ENCODE results near the gene TNNT1.
"Not testable (repeated sequence)": the region's sequence is repeated elsewhere in the genome, so short reads cannot be mapped to it uniquely, and the experiment has no call there.

Gene TNNT1

GRCh38 chr19:55166530-55167268 is 17.7 kb upstream of the TNNT1 start, which contains the start of gene DNAAF3:
TSS of gene DNAAF3 (minus strand) at chr19:55166613. CDS start at chr19:55166413, 200 bp downstream.
- peak; percentile 42 for DNase-seq

DNA sequence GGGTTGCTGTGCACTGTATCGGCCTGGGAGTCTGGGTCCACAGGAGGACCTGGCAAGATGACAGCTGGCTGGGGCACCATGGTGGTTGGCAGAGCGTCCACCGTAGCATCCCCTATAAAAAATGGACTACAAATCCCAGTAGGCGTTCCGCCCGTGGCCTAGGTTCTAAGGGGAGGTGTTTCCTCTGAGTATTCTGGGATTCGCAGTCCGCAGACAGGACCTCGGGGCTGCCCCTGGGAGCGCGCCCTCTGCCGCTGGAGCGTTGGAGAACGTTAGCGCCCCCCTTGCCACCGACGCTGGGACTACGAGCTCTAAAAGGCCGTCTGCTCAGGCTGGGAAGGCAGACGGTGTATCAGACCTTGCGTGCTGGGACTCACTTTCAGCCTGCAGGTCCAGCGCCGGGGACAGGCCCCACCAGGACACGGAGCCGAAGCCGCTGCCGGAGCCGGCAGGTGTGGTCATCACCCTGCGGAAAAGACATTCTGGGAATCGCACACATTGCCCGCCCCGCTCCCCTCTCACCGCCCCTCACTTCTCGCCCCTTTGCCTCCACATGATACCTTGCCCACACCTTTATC is 17.0 kb upstream of the TNNT1 start:
- DNase-seq, result no peak

GRCh38 chr19:55161571-55162322 is 12.7 kb upstream of the TNNT1 start:
- DNase-seq, result no peak

DNA sequence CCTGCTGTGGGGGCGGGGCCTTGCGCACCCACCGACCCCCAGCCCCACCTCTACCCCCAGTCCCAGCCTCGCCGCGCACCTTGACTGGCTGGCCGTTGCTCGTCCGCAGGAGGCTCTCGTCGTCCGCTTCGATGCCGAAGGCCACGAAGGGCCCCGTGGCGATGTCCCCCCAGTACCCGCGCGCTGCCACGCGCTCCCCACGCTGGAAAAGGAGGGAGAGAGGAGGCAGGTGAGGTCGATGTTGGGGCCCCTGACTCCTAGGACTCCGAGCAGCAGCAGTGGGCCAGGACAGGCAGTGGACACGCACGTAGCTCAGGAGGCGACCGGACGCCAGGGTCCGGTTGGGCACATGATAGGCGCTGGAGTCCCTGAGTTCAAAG is 12.0 kb upstream of the TNNT1 start:
- no peak for DNase-seq

DNA sequence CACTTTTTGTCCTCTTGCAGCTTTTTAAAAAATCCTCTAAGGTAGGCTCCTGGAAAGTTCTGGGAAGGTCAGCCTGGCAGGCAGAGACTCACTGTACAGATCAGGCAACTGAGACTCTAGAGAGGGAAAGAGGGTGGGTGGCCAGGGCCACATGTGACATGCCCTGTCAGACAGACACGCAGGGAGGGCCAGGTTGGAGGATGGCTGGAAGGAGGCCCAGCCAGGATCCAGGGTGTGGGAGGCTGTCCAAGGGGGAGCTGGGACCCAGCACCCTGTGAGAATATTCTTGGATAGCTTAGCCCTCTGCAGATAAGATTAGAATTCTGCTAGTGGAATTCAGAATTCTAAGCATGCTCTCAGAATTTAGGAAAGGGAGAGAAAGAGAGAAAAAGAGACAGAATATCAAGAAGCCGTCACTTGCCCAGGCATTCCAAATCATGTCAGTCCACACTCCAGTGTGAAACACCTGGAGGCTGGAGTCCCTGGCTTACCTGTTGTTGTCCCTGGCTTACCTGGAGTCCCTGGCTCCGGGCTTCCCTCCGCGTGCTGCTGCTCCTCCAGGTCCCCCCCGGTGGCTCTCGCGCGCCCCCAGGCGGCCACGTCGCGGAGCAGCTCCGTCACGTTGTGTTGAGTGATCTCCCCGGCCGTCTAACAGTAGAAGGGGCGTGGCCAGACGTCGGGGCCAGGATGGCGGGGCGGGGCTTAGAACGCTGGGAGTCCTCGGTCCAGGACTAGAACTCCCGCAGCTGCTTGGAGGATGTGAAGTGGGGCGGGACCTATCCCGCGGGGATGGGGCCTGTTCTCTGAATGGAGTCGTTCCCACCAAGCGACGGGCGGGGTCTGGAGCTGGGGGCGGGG is 11.4 kb upstream of the TNNT1 start:
- DNase-seq, result peak; percentile 77

DNA sequence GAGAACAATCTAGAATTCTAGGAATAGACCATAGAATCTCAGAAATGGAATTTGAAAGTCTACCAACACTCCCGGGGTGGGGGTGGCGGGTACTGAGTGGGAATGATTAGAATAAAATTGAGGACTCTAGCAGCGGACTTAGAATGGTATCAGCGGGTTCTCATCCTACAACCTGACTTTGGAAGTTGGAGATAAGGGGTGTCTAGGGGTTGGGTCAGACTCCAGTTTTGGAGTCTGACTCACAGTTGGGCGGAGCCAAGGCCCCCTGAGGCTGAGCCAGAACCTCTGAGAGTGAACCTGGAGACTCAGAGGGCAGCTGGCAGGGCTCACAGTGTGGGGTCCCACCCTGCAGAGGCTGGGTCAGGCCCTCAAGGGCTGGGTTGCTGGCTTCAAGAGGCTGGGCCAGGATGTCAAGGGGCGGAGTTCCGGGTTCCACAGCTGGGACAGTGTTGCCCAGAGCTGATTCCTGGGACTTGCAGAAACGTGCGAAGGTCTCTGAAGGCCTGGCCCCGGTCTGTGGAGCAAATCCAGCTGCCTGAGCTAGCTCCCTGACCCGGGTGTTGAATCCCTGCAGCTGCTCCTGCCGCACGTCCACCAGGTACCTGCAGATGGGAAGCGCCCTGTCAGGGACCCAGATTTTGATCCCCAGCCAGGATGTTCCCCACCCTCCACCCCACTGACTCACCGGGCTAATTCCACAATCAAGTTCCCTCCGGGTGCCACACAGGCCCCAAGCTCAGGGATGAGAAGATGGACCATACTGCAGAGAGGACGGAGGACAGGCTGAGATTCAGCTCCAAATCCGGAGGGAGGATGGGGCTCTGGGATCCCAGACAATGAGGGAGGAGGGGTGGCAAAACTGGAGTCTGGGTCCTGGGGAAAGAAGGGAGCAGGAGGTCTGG is 10.1 kb upstream of the TNNT1 start:
- DNase-seq, result no peak

DNA sequence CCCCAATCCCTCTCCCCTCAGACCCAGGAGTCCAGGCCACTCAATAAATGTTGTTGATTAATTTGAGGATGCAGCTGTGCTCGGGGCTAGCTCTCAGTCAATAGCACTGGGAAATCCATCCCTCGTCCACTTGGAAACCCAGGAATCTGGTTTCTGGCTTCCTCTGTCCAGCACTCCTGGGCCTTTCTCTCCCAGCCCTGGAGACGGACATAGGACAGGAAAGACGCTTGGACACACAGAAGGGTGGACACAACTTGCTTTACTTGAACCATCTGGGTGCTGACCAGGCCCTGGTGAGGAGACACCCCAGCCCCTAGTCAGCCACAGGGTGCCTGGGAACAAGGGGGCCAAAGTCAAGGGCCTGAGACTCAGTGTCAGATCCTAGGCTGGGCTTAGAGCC is 9.4 kb upstream of the TNNT1 start:
- DNase-seq, result no peak

- no peak for DNase-seq
These were observed 8.3 kb upstream of the TNNT1 start, which contains the start of gene TNNI3 for GRCh38 chr19:55157064-55157908. TSS of gene TNNI3 (minus strand) at chr19:55157732. CDS start at chr19:55157589, 143 bp downstream.

GRCh38 chr19:55156202-55157063 is 7.4 kb upstream of the TNNT1 start:
- DNase-seq, result no peak

DNA sequence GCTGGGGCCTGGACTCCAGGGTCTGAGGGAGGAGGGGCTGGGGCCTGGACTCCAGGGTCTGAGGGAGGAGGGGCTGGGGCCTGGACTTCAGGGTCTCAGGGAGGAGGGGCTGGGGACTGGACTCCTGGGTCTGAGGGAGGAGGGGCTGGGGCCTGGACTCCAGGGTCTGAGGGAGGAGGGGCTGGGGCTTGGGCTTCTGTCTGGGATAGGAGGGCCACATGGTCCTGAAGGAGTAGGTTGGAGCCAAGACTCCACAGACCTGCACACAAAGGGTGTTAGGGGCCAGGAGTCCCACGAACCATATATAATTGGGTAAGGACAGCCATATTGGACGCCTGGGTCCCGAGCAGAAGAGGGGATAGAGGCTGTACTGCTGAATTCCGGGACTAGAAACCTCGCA is 6.8 kb upstream of the TNNT1 start:
- DNase-seq, result not testable (repeated sequence)

GRCh38 chr19:55153652-55154264 is 4.8 kb upstream of the TNNT1 start:
- no peak for DNase-seq

DNA sequence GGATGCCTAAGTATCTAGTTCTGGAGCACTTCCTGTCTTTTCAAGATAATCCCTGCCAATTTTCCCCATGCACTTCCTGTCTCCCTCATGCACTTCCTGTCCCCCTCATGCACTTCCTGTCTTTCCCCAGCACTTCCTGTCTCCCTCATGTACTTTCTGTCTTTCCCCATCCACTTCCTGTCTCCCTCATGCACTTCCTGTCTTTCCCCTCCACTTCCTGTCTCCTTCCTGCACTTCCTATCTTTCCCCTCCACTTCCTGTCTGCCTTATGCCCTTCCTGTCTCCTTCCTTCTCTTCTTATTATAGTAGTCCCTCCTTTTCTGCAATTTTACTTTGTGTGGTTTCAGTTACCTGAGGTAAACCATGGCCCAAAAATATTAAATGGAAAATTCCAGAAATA is 3.0 kb upstream of the TNNT1 start:
- DNase-seq, result no peak

DNA sequence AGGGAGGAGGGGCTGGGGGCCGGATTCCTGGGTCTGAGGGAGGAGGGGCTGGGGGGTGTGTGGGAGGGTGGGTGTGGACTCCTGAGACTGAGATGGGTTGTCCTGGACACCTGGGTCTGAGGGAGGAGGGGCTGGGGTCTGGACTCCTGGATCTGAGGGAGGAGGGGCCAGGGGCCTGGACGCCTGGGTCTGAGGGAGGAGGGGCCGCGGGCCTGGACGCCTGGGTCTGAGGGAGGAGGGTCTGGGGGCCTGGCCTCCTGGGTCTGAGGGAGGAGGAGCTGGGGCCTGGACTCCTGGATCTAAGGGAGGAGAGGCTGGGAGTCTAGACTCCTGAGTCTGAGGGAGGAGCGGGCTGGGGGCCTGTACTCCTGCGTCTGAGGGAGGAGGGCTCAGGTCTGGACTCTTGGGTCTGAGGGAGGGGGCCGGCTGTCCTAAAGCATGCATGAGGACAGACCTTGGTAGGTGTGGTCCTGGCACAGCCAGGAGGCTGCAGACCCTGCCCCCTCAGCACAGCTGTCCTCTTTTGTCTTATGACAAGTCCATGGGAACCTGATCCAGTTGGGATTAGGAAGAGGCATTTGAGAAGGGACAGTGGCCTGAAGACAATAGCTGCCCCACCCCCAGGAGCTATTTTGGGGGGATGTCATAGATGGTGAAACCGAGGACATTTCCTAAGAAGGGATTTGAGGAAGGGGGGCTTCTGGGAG is 1.3 kb downstream of the TNNT1 start:
- no peak for DNase-seq

DNA sequence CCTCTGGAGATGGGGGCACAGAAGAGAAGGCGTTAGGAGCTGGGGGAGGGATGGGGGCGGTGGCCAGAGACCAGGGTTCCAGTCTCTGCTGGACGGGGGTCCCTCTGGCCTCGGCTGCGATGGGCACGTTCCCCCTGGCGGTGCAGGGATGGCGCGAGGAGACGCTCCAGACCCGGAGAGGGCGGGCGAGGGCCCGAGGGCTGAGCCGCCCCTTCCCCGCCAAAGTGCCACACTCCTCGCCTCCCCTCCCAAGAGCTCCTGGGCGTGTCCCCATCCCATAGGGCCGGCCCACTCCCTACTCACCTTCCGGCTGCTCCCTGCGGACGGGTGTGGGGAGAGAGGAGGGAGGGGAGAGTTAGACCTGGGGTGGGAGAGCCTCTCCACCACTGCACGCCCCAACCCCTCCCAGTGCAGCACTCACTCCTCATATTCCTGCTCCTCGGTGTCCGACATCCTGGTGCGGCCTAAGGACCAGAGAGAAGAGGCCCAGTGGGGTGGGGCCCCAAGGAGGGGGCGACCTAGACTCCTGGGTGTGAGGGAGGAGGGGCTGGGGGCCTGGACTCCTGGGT is 2.2 kb downstream of the TNNT1 start:
- no peak for DNase-seq

DNA sequence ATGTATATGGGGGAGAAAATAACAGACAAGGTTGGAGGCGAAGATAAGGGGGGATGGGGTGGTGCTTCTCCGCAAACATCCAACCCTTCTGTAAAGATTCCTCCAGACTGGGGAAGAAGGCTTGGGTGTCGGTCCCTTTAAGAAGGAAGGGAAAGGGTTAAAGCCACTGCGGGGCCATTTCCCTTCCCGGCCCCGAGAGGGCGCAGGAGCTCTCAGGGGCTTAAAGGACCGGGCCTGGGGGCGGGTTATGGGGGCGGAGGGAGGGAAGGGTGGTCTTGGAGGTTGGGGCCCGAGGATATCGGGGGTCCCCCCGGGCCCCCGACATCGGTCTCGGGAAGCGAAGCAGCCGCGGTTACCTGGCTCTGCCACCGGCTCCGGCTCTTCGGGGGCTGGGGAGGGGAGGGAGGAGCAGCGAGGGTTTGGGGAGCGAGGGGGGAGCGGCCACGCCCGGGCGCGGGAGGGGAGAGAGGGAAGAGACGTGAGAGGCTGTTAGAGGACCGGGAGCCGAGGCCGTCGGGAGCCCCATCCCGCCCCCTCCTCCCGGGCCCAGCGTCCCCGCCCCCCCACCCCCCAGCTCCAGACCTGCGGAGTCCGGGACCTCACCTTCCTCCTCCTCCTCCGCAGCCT is 2.8 kb downstream of the TNNT1 start:
- no peak for DNase-seq

DNA sequence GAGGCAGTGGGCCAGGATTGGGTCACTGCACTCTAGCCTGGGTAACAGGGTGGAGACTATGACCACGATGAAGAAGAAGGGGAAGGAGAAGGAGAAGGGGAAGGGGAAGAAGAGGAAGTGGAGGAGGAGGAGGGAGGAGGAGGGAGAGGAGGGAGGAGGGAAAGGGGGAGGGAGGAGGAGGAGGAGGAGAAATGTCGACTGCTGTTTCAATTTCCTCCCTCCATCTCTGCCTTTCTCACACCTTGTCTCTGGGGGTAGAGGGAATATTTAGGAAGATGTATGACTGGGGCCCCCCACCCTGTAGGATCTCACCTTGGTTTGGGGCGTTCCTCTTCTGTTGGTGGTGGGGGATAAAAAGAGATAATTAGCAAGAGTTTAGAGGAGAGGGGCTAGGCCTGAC is 3.8 kb downstream of the TNNT1 start:
- DNase-seq, result no peak

DNA sequence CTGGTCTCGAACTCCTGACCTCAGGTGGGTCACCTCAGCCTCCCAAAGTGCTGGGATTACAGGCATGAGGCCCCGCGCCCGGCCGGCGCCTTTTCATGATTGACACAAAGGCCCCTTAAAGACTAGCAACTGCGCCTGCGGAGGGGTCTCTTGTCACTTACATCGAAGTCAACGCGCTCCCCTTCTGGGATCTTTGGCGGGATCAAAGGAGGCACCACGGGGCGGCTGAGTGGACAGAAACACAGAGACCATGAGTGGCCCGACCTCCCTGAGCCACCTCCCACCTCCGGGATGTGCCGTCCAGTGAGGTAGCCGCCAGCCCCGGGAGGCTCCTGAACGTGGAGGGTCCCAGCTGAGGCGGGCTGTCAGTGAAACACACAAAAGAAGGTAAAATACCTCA is 7.3 kb downstream of the TNNT1 start:
- DNase-seq, result no peak

DNA sequence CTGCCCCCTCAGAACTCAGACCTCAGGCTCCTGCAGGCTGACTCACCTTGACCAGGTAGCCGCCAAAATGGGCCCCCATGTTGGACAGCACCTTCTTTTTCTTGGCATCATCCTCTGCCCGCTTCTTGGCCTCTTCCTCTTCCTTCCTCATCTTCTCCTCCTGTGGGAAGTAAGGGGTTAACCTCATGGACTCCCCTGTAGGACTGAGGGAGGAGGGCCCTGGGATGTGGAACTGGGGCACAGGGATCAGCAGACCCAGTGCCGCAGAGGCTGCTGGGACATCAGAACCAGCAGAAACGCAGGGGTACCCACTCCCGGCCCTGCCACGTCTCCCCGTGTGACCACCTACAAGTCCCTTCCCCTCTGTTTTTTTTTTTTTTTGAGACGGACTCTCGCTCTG is 11.1 kb downstream of the TNNT1 start:
- DNase-seq, result no peak

All from stimulated activated naive CD4-positive, alpha-beta T cell treated with Interleukin-2 at 50 U/mL for 16 hours (primary cell).